Cardiac septum (tissue), 1 donor: ENCODE data around the gene CRYBG1. TPM values are rescaled to one million over a fixed set of nuclear protein-coding genes. Genes with fewer than 3 reads are reported as not detected.
"Not testable (repeated sequence)": the region's sequence is repeated elsewhere in the genome, so short reads cannot be mapped to it uniquely, and the experiment has no call there.

ENCODE experiments used
- DNase-seq: peaks from one replicate; pipeline ENCODE4 v3.0.0-alpha.2; 2020; ENCODE audit warnings: low spot score
- intact Hi-C: fragments of 100-400 bp; cut with DNase I; formaldehyde crosslinking; loops from one replicate; pipeline ENCODE4 v1.14.0; 2022
- total RNA-seq: library from RNA; stranded (reverse); fragmentation: NEBNext Ultra II Directional; extraction: Animal tissue kit (Norgen Biotek cat#: 25700); gene quantifications from one replicate; pipeline ENCODE4 v1.2.1, GENCODE V29; 2021
- donor health status: DM: no; HTN: no; CAD: no.

CRYBG1 gene
- total RNA-seq, 1 donor from 2014 or later: 1.7 TPM

DNA sequence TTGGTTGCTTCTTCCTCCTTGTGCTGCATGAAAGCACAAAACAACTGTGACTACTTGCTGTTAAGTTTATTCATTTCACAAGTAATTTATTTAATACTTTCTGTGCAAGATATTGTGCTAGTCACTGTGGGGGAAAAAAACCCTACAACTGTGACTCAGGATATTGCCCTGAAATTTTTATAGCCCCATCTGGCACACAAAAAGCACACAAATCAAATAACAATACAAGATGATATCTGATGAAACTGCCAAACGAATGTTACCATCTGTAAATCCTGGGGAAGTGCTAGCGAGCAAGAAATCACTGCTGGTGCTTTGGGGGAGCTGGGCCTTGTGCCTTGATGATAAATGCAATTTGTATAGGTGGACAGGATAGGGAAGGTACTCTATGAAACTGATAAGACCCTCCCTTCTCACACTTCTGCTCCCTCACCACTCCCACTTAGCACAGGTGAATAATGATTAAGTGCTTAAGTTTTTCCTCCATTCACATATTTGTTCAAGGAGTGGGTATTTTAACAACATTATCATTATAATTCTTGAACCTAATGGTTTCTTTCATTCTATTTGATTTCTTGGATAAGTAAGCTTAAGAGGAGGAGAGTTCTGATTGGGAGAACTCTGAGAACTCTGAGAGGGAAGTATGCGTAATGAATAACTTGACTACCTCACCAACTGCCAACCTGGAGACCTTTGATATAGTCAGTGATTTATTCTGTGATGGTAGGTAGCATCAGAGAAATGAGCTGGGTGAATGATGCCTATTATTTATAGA, 153.5 kb downstream of the CRYBG1 start:
- DNase-seq: no peak
- intact Hi-C loops: no loop called here

DNA sequence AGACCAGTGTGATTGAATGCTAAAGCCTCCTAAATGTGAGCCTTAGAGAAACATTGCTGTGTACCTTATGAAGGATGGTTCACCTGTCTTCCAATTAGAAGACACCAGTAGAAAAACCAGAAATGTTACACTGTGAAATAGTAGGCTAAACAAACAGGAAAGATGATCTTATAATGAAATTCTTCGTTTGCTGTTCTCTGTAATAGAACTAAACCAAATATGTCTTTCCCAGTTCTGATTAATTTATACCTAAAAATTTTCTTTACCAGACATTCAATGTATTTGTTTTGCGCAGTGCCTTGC, 154.0 kb downstream of the CRYBG1 start:
- intact Hi-C loops: no loop called here
- no peak for DNase-seq

DNA sequence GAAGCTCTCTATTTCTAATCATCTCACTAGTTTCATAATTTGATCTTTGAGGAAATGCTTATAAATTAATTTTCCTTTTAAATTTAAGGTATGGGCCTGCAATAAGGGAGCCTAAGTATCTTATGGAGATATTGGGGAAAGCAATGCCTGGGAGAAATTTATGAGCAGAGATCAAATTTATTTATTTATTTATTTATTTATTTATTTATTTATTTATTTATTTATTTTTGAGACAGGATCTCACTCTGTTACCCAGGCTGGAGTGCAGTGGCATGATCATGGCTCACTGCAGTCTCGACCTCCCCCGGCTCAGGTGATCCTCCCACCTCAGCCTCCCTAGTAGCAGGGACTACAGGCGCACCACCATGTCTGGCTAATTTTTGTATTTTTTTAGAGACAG, 155.1 kb downstream of the CRYBG1 start:
- DNase-seq, intact Hi-C loops: not testable (repeated sequence)

DNA sequence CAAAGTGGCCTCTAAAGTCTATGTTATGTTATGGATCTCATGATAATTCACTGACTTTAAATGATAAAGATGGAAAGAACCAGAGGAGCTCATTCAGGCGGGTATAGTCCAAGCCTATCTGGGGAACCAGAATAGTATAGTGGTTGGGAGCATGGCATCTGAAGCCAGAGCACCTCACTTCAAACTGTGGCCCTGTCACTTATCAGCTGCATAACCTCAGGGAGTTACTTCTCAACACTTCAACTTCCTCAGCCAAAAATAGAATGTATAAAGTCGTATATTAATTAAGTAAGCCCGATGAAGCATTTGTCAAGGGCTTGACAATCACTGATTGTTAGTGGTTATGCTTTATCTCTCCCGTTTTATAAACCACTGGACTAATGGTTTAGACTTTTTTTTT, 156.1 kb downstream of the CRYBG1 start:
- intact Hi-C loops: no loop called here
- no peak for DNase-seq

DNA sequence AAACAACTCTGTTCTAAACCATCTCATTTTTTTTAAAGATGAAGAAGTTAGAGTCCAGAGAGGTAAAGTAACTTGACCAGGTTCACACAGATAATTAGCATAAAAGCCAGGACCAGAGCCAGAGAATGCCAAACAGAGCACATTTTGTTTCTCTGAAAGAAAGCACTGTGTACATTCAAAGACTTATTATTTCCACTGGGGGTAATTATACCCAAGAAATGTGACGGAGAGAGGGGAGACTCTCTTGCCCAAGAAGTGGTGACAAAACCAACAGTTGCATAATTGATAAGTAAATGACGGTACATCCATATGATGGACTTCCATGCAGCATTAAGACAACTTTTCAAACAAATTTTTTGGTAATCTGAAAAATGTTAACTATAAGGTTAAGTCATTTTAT, 157.2 kb downstream of the CRYBG1 start:
- intact Hi-C loops: no loop called here
- no peak for DNase-seq

DNA sequence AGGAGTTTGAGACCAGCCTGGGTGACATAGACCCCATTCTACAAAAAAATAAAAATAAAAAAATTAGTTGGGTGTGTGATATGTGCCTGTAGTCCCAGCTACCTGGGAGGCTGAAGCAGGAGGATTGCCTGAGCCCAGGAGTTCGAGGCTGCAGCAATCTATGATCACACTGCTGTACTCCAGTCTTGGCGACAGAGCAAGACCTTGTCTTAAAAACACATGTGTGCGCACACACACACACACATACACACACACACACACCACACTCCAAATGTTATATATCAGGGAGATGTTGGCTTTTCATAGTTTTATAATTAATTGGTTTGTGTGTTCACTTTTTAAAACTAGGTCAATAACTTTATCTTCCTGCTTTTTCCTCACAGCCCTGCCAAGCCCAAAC, 158.2 kb downstream of the CRYBG1 start:
- intact Hi-C loops: no loop called here
- no peak for DNase-seq

DNA sequence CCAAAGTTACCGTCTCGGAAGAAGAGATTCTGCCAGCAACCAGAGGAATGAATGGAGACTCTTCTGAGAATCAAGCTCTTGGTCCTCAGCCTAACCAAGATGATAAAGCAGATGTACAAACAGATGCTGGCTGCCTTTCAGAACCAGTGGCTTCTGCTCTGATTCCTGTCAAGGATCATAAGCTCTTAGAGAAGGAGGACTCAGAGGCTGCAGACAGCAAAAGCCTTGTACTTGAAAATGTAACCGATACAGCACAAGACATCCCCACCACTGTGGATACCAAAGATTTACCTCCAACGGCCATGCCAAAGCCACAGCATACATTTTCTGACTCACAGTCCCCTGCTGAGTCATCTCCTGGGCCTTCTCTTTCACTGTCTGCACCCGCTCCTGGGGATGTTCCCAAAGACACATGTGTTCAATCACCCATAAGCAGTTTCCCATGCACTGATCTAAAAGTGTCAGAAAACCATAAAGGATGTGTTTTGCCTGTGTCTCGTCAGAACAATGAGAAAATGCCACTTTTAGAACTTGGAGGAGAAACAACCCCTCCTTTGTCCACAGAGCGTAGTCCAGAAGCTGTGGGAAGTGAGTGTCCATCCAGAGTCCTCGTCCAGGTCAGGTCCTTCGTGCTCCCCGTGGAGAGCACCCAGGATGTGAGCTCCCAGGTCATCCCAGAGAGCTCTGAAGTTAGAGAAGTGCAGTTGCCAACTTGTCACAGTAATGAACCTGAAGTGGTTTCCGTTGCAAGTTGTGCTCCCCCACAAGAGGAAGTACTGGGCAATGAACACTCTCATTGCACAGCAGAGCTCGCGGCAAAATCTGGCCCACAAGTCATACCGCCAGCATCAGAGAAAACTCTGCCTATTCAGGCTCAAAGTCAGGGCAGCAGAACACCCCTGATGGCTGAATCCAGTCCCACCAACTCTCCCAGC, 159.2 kb downstream of the CRYBG1 start:
- peak; percentile 79 for DNase-seq
- intact Hi-C loops: no loop called here

DNA sequence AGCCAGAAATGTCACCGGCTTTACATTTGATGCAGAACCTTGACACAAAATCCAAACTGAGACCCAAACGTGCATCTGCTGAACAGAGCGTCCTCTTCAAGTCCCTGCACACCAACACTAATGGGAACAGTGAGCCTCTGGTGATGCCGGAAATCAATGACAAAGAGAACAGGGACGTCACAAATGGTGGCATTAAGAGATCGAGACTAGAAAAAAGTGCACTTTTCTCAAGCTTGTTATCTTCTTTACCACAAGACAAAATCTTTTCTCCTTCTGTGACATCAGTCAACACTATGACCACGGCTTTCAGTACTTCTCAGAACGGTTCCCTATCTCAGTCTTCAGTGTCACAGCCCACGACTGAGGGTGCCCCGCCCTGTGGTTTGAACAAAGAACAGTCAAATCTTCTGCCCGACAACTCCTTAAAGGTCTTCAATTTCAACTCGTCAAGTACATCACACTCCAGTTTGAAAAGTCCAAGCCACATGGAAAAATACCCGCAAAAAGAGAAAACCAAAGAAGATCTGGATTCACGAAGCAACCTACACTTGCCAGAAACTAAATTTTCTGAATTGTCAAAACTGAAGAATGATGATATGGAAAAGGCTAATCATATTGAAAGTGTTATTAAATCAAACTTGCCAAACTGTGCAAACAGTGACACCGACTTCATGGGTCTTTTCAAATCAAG, 160.3 kb downstream of the CRYBG1 start:
- intact Hi-C loops: no loop called here

DNA sequence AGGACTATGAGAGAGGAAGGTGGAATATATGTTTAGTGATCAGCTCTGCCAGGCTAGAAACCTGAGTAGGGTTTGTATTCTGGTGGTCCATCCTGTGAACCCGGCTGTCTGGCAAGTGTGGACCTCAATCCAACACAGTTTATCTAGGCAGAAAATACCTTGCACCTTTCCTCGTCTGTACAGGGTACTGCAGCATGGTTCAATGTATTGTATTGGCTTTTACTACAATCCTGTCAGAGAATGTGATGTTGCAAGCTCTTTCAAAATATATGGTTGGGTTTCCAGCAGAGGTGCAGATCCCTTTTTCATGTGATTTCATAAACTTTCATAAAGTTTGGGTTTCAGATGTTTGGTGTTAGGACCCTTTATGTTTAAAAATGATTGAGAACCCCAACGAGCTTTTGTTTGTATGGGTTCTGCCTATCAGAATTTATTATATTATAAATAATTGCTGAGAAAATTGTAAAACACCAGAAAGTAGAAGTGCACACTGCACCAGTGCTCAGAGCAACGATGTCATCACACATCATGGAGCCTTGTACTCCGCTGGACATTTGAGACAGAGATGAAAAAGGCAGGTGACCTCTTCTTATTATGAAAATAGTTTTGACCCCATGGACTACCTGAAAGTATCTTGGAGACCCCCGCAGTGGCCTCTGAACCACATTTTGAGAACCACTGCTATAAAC, 162.2 kb downstream of the CRYBG1 start:
- no peak for DNase-seq

More for the DNA sequence above, 160.3 kb downstream of the CRYBG1 start:
- DNase-seq: no peak

DNA sequence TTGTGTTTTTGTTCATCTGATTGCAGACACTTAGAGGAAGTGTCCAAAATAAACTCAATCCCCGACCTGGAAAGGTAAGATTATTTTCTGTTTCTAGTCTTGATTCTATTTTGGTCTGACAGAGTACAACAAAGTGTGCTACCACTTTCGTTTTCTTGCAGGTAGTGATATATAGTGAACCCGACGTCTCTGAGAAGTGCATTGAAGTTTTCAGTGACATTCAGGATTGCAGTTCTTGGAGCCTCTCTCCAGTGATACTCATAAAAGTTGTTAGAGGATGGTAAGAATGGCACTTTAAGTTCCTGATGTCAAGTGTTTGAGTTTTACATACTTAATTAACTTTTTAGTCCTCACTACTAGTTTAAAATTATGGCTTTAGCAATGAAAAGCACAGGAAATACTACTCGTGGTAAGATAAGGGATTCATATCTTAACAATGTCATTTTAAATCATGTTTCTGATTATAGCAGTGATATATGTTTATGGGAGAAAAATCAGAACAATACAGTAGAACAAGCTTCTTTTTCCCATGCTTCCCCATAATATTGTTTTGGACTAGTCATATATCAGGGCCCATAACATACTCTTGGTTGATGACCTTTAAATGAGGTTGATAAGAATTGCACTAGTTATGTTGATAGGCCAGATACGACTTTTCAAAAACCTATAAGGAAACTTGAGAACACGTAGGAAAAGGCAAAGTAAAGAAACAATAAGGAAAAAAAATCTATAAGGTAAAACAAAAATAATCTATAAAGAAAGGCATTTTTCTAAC, 164.8 kb downstream of the CRYBG1 start:
- no peak for DNase-seq
- intact Hi-C loops: no loop called here

More for the DNA sequence above, 162.2 kb downstream of the CRYBG1 start:
- intact Hi-C loops: no loop called here

DNA sequence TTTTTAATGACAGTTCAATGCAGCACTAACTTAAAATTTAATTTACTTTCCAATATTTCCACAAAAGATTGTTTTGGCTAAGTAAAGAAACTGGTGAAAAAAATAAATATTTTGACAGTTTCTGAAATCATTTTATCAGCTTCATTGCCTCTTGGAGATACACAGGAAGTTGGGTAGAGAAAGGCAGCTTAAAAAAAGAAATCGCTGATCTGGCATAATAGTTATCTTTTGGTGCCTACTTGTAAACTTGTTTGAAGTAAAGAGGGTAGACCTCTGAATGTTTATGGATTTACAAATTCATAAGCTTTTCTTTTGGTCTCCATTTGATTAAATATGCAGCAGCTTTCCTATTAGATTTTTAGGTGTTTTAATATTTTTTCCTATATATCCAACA, 165.4 kb downstream of the CRYBG1 start:
- no peak for DNase-seq
- intact Hi-C loops: no loop called here

DNA sequence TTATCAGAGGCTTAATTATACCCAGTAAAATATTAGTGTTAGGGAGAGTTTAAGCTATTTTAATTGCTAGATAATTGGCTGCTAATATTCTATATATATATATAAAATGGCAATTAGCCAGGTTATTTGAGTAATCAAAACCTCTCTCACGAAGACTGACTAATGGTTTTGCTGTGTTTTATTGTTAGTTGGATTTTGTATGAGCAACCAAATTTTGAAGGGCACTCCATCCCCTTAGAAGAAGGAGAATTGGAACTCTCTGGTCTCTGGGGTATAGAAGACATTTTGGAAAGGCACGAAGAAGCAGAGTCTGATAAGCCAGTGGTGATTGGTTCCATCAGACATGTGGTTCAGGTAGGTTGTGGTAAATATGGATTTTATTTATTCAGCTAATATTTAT, 166.6 kb downstream of the CRYBG1 start:
- no peak for DNase-seq
- intact Hi-C loops: no loop called here

DNA sequence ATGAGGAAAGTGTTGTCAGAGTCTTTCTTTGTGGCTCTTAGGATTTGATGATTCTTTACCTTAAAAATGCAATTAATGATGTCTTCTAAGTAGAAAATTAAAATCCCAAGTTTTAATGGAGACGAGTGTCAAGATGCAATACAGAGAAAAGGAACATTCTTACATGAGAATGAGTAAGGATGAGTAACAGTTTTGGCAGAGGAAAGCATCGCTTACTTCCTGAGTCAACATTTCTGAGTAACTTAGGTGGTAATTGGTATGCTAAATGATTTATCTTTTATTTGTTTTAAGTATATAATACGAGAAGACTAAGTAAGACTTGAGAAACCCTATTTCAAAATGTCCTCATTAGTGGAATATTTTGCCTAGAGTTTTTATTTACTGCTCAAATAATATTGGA, 167.5 kb downstream of the CRYBG1 start:
- DNase-seq: no peak
- intact Hi-C loops: no loop called here

DNA sequence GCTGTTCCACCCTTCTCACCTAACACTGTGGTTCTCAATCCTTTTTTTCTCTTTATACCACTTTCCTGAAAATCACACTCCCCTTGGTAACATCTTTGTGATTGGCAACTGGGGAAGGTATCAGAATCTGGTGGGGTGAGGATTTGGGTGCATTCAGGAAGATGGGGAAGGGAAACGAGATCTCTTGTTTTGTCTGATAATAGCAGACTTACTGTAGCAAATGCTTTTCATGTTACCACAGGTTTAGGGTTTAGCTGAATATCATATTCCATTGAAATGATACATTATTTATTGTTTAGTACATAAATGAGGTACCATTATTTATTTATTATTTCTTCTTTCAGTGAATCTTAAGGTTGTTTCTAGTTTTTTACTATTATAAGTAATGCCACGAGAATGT, 168.0 kb downstream of the CRYBG1 start:
- intact Hi-C loops: no loop called here
- DNase-seq: no peak

DNA sequence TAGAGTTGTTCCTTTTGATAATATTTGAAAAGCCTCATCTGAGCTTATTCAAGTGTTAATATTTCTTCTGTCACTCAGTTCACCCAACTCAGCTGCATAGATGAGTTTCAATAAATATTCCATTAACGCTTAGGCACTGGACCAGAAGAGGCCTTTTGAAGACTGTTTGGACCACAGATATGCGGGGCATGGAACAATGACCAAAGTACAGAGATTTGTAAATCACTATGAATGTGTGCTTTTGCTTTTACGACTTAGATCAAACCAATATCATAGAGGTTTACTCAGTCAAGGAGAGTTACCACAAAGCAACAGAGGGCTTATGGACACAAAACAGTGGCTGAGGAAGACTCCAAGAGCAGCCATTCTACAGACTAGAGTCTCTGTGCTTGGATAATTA, 168.9 kb downstream of the CRYBG1 start:
- DNase-seq: no peak
- intact Hi-C loops: no loop called here

DNA sequence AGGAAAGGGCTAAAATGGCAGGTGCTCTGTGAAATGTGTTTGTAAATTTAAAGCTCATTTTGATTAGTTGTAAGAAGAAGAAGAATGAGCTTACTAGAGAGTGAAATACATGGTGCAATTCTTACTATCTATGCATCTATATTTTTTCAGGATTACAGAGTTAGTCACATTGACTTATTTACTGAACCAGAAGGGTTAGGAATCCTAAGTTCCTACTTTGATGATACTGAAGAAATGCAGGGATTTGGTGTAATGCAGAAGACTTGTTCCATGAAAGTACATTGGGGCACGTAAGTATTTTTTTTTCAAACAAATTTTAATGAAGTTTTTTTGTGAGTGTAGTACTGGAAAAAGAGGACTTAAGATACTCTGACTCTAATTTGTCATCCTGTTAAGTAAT, 169.5 kb downstream of the CRYBG1 start:
- DNase-seq: no peak
- intact Hi-C loops: no loop called here

DNA sequence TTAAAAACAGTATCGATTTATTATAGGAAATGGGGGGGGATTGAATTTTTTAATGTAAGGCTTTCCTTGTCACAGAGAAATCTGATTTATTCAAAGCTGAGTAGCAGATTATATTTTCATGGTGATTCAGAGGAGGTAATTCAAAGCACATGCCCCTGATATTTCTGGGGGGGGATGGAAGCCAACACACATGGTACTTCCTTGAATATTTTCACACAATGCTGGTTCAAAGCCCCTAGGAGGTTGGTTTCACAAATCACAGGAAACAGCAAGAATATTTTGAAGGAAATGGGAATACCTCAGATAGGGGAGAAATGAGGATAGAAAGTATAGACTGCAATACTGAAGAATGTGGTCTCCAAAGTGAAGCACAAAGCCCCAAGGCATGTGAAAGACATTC, 170.0 kb downstream of the CRYBG1 start:
- intact Hi-C loops: no loop called here
- no peak for DNase-seq

DNA sequence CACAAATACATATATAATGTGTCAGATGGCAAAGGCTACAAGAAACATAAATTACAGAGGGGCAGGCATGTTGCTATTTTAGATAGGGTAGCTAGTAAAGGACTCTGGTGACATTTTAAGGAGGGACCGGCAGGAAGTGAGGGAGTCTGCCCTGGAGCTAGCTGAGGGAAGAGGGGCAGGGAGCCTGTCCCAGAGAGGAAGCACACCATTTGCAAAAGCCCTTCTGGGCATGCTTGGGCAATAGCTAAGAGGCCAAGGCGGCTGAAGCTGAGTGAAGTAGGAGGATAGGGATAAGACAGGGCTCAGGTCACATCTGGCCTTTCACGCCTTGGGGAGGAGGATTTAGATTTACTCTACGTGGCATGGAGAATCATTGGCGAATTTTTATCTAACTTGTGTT, 172.5 kb downstream of the CRYBG1 start:
- DNase-seq: no peak
- intact Hi-C loops: no loop called here

DNA sequence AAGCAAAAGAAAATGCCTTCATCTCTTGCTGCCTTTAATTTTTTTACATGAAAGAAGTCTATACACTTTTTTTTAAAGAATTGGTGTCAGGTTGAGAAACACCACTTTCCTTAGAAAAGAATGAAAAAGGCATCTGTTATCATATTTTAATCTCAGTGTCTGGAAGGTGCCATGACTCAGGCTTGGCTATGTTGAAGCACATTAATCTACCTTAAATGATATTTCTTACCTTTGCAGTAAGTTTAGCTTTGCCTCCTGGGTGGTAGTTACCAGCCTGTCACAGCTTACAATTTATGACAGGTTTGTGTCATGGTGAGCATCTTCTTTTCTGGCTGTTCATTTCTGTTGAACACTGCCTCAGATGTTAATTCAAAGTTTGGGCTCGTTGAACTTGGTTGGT, 173.5 kb downstream of the CRYBG1 start:
- intact Hi-C loops: no loop called here
- no peak for DNase-seq
